Mononuclear cell (primary cell): ENCODE measurements around the gene PGRMC2. TPM values are rescaled to one million over a fixed set of nuclear protein-coding genes. Genes with fewer than 3 reads are reported as not detected.
"Not testable (repeated sequence)": the region's sequence is repeated elsewhere in the genome, so short reads cannot be mapped to it uniquely, and the experiment has no call there.

Experiments used
- H3K27me3 ChIP-seq: 2 replicates; pipeline ENCODE4 v1.6.0; 2011; ENCODE audit warnings: low read length, control low read depth; ENCODE audit not compliant: insufficient read depth
- H3K4me1 ChIP-seq: 2 replicates; pipeline ENCODE4 v1.5.1; 2011; ENCODE audit warnings: mild to moderate bottlenecking, low read length, control low read depth; ENCODE audit not compliant: insufficient read depth
- H3K4me3 ChIP-seq: 2 replicates; pipeline ENCODE4 v1.5.1; 2011; ENCODE audit warnings: mild to moderate bottlenecking, low read length, moderate library complexity
- H3K9me3 ChIP-seq: 2 replicates; pipeline ENCODE4 v1.5.1; 2011; ENCODE audit warnings: low read depth, mild to moderate bottlenecking, control low read depth, low read length
- total RNA-seq: library from RNA; depleted of rRNA; stranded (reverse); fragments of >200 nt; gene quantifications from one replicate; pipeline ENCODE4 v1.2.3, GENCODE V29; 2012

Gene PGRMC2
- total RNA-seq, 1 donor: 17.8 TPM

DNA sequence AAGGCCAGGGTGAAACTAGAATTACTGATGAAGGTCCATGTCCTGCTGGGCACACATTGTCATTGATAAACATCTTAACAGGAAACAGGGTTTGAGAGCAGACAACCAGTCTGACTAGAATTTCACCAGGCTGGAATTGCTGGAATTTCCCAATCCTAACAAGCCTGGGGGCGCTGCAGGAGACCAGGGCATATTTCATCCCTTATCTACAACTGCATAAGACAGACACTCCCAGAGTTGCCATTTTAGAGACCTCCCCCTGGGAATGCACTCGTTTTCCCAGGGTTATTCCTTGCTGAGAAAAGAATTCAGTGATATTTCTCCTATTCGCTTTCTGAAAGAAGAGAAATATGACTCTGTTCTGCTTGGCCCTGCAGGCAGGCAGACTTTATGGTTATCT, 22.1 kb downstream of the PGRMC2 start:
- H3K4me3 ChIP-seq, H3K27me3 ChIP-seq, H3K4me1 ChIP-seq, H3K9me3 ChIP-seq: not testable (repeated sequence)

DNA sequence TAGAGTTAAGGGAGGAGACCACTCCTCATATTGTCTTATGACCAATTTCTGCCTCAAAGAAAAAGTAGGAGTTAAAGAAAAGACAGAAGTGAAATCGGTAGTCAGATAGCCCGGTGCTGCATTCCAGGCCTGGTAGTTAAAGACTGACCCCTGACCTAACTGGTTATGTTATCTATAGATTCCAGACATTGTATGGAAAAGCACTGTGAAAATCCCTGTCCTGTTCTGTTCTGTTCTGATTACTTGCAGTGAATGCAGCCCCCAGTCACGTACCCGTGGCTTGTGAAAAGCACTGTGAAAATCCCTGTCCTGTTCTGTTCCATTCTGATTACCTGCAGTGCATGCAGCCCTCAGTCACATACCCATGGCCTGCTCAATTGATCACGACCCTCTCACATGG, 27.7 kb downstream of the PGRMC2 start:
- not testable (repeated sequence) for H3K4me1 ChIP-seq, H3K4me3 ChIP-seq, H3K27me3 ChIP-seq, H3K9me3 ChIP-seq

DNA sequence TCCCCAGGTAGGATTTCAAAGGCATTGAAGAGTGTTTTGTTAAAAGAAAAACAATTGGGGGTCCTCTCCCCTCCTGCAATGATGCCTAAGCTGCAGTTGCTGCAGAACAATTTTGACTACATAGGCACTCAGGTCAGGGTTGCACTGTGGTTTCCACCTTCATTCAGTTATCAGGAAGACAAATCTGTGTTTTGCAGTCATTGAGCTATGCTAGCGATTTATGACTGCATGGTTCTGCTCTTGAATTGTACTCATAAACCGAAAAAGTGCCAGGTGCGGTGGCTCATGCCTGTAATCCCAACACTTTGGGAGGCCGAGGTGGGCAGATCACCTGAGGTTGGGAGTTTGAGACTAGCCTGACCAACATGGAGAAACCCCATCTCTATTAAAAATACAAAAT, 29.4 kb downstream of the PGRMC2 start:
- H3K9me3 ChIP-seq, H3K4me3 ChIP-seq, H3K27me3 ChIP-seq, H3K4me1 ChIP-seq: not testable (repeated sequence)

DNA sequence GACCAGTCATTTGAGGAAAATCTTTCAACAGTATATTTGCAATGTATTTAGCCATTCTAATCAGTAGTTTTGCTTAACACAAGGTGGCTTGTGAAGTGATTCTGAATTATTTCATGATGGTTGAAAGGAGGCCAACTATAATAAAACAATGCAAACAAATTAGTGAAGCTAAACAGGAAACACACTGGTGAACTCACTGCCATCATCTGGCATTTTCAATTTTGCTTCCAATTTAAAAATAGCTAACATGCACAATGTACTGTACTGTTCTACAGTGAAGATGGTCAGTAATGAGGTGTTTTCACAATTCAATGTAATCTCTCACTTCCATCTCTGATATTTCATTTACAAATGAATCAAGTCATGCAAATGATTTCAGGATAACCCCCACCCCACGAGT, 31.1 kb downstream of the PGRMC2 start:
- Histone ChIP-seq H3K27me3 (no peaks in the 10 kb centered on the region), H3K4me3 (no peak overlapping the region), H3K9me3 (no peaks in the 10 kb centered on the region), H3K4me1 (no peaks in the 10 kb centered on the region)

DNA sequence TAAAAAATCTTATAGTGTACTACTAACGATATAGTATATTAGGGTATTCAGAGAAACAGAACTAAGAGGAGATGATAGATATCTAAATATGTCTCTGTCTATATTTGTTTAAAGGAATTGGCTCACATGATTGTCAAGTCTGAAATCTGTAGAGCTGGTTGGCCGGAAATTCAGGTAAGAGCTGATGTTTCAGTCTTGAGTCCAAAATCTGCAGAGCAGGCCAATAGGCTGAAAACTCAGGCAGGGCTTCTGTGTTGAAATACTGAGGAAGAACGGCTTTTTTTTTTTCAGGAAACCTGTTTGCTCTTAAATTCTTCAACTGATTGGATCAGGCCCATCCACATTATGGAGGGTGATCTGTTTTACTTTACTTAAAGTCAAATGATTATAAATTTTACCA, 31.7 kb downstream of the PGRMC2 start:
- Histone ChIP-seq H3K4me1 (no peaks in the 10 kb centered on the region), H3K27me3 (no peaks in the 10 kb centered on the region), H3K4me3 (no peak overlapping the region), H3K9me3 (no peaks in the 10 kb centered on the region)

DNA sequence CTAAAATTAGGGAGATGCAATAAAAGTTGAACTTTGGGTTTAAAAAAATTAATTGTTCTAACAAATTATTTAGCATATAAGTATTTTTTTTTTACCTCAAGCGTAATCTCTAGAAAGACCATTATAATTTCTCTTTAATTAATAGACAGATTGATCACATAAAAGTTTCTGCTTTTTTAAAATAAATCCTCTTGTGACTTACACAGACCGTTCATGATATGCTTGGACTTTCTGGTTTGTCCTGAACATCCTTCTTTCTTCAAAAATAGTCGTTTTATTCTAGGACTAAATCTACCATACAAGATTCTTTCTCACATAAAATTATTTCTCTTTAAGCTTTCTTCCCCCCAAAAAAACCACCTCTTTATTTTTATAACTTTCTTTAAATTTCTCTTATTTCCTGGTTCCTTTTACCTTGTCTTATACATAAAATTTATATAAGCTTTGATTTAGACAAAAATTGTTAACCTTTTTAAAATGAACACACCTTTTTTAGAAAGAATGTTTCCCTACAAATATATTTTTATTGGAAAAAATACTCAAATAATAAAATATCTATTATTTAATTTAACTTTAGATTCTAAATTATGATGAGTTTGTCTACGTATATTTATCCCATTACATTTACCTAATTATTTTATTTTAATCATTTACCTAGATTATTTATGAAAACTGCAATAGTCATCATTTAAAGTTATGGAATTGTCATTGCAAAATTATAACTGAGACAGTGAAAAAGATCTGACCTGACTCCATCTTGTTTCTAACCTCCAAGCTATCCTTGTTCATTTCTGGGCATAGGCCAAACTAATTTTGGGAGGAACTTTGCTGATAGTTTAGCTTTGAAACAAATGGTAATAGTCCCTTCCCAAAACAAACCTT, 37.6 kb downstream of the PGRMC2 start:
- Histone ChIP-seq H3K4me1 (no peaks in the 10 kb centered on the region), H3K9me3 (peaks cover 8% of the 10 kb centered on the region), H3K27me3 (no peaks in the 10 kb centered on the region), H3K4me3 (no peak overlapping the region)

DNA sequence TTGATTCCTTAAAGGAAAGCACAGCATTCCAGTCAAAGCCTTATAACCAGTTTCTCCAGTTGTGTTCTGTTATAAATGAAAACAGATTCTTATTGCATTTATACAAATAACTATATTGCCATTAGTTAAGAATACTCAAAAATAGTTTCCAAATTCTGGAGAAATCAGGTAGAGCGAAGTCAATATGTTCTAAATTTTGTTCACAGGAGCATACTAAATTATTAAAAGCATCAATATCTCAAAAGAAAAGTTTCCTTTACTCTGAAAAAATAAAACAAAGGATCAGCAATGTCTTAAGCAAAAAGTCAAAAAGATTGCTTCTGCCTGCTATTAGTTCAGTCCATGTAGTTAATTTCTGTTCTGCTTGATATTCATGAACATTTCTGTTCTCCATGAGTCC, 39.7 kb downstream of the PGRMC2 start:
- Histone ChIP-seq H3K9me3 (peaks cover 8% of the 10 kb centered on the region), H3K27me3 (no peaks in the 10 kb centered on the region), H3K4me1 (no peaks in the 10 kb centered on the region), H3K4me3 (no peak overlapping the region)

DNA sequence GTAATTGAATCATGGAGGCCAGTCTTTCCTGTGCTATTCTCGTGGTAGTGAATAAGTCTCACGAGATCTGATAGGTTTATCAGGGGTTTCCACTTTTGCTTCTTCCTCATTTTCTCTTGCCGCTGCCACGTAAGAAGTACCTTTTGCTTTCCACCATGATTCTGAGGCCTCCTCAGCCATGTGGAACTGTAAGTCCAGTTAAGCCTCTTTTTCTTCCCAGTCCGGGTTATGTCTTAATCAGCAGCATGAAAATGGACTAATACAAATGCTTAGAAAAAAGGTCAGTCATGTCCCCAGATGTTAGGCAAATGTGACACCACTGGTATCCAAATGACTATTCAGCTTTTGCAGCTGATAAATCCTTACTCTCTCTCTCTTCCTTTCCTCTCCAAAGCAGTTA, 42.2 kb downstream of the PGRMC2 start:
- not testable (repeated sequence) for H3K27me3 ChIP-seq, H3K4me1 ChIP-seq, H3K9me3 ChIP-seq, H3K4me3 ChIP-seq

DNA sequence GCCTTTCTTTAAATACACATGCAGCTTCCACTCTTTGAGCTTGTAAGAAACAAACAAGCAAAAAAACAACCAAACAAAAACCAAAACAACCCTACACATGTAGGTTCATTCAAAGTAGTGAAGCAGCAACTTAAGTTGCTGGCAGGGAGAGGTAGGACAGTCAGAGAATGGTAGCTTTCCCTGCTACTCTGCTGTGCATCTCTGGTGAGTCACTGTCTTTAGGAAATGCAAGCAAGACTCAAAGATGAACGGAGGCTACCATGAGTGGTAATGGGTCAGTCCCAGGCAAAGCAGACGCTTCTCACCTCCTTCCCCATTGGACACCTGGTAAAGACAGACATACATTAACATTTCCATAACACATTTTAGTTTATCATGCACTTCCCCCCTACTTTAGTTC, 43.2 kb downstream of the PGRMC2 start:
- Histone ChIP-seq H3K9me3 (peaks cover 2% of the 10 kb centered on the region), H3K27me3 (no peaks in the 10 kb centered on the region), H3K4me3 (no peak overlapping the region), H3K4me1 (no peaks in the 10 kb centered on the region)

DNA sequence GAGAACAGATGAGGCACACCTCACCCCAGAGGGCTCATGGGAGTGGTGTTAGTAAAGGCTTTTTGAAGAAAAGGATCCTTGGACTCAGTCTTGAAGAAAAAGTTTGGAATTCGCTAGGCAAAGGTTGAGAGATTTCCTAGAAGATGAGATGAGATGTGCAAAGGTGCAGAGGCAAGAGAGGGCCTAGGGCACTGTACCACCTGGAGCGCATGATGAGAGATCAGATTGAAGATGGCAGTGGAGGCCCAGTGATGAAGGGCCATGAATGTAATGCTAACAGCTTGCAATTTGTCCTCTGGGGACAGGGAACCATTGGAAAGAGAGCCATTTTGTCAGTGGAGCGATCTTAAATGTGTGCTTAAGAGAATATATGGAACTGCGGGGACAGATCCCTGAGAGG, 45.0 kb downstream of the PGRMC2 start:
- H3K9me3 ChIP-seq: no peaks in the 10 kb centered on the region
- H3K4me3 ChIP-seq: no peak overlapping the region
- H3K4me1 ChIP-seq: no peaks in the 10 kb centered on the region
- no peaks in the 10 kb centered on the region for H3K27me3 ChIP-seq

DNA sequence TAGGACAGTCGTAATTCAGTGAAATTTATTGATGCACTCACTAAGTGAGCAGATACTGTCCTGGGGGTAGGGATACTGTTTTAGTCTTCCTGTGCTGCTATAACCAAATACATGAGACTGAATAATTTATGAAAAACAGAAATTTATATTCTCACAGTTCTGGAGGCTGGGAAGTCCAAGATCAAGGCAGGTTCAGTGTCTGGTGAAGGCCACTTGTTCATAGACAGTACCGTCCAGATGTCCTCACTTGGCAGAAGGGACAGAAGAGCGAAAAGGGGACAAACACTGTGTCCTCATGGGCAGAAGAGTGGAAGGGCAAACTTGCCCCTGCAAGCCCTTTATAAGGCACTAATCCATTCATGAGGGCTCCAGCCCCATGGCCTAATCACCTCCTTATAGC, 45.6 kb downstream of the PGRMC2 start:
- Histone ChIP-seq H3K4me1 (no peaks in the 10 kb centered on the region), H3K9me3 (no peaks in the 10 kb centered on the region), H3K4me3 (no peak overlapping the region), H3K27me3 (no peaks in the 10 kb centered on the region)

DNA sequence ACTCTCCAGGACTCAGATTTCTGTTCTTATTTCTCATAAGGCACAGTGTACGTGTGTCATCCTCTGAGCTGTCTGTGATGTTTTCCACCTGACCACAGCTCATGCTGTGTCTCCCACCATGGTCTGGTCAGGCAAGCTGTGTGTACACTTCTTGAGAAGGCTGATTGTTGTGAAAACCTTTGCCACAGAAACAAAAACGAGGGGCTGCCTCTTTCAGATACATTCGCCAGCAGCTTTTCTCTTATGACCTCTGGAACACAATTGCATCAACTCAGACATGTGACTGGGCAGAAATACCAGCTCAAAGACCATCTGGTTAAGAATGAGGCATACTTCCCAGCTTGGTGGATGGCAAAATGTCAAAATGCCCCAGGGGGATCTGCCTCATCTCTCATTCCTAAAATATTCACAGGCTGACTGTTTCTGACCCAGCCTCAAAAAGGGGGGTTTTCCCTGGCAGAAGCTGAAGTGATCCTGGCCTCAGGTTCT, 46.1 kb downstream of the PGRMC2 start:
- H3K9me3 ChIP-seq: no peaks in the 10 kb centered on the region
- no peak overlapping the region for H3K4me3 ChIP-seq
- no peaks in the 10 kb centered on the region for H3K4me1 ChIP-seq
- no peaks in the 10 kb centered on the region for H3K27me3 ChIP-seq

DNA sequence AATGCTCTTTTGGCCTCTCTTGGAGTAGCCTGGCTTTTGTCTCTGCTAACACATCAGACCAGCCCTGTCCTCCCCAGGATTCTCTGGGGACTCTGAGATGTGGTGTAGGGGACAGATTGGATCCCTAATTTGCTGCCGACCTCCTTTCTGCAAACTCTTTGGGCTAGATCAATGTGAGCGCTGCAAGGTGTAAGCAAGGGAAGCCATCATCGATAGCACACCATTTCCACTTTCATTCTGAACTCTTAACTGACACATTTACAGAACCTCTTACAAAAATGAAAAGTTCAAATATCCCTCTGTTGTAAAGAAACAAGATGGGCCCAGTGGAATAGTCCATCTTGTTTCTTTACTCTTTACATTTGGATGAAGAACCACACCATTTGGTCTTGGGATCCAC, 46.6 kb downstream of the PGRMC2 start:
- Histone ChIP-seq H3K4me1 (no peaks in the 10 kb centered on the region), H3K4me3 (no peak overlapping the region), H3K9me3 (no peaks in the 10 kb centered on the region), H3K27me3 (no peaks in the 10 kb centered on the region)

DNA sequence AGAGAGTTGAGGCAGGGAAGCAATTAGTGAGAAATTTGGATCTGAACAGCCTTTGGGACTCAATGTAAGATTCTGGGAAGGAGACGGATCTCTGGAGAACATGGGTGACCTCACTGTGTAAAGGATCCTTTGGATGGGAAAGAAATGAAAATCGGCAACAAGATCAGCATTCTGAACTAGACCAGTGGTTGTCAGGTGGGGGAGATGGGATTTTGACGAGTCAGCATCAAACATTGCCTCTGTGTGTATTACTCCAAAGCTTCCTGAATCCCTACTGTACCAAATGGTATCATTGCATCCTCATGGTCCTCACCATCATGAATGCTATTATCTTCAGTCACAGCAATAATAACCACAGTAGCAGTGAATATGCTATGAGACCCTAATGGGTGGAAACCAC, 52.8 kb downstream of the PGRMC2 start:
- no peak overlapping the region for H3K4me3 ChIP-seq
- H3K27me3 ChIP-seq: no peaks in the 10 kb centered on the region
- no peaks in the 10 kb centered on the region for H3K4me1 ChIP-seq
- no peaks in the 10 kb centered on the region for H3K9me3 ChIP-seq

DNA sequence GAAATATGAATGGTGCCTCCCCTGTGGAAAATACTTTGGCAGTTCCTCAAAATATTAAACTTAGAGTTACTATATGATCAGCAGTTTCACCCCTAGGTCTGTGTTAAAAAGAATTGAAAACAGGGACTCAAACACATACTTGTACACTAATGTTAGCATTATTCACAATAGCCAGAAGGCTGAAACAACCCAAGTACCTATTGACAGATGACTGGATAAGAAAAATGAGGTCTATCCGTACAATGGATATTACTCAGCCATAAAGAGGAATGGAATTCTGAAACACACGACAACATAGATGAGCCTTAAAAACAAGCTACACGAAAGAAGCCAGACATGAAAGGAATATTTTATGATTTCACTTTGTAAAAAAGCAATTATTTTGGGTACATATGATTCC, 54.9 kb downstream of the PGRMC2 start:
- no peak overlapping the region for H3K4me3 ChIP-seq
- no peaks in the 10 kb centered on the region for H3K27me3 ChIP-seq
- no peaks in the 10 kb centered on the region for H3K4me1 ChIP-seq
- no peaks in the 10 kb centered on the region for H3K9me3 ChIP-seq
